GM21526 (cell line): ENCODE results near the gene ABCB9.
"Not testable (repeated sequence)": the region's sequence is repeated elsewhere in the genome, so short reads cannot be mapped to it uniquely, and the experiment has no call there.

Experiments
- ATAC-seq: cut with Tn5 transposase; IDR thresholded peaks from one replicate; pipeline ENCODE4 v1.9.1; 2021; ENCODE audit warnings: moderate library complexity; ENCODE audit not compliant: unreplicated experiment, low FRiP score

The ABCB9 gene

GRCh38 chr12:122944605-122945592, 21.4 kb downstream of the ABCB9 start:
- ATAC-seq, result no peak

GRCh38 chr12:122943196-122943595, 23.1 kb downstream of the ABCB9 start:
- ATAC-seq, result no peak

GRCh38 chr12:122942637-122943036, 23.6 kb downstream of the ABCB9 start:
- no peak for ATAC-seq

- ATAC-seq, result not testable (repeated sequence)
Measured at GRCh38 chr12:122941351-122941750, 24.9 kb downstream of the ABCB9 start.

- no peak for ATAC-seq
Measured at GRCh38 chr12:122939125-122939524, 27.1 kb downstream of the ABCB9 start.

GRCh38 chr12:122937622-122938091, 28.6 kb downstream of the ABCB9 start:
- no peak for ATAC-seq

- ATAC-seq, result no peak
Measured at GRCh38 chr12:122935318-122935717, 30.9 kb downstream of the ABCB9 start.

- ATAC-seq, result no peak
Measured at GRCh38 chr12:122934722-122935121, 31.5 kb downstream of the ABCB9 start.

- ATAC-seq, result no peak
Measured at GRCh38 chr12:122932207-122932606, 34.1 kb downstream of the ABCB9 start.

GRCh38 chr12:122929812-122930211, 36.5 kb downstream of the ABCB9 start:
- no peak for ATAC-seq

GRCh38 chr12:122929148-122929538, 37.1 kb downstream of the ABCB9 start:
- no peak for ATAC-seq

GRCh38 chr12:122928404-122929147, 37.7 kb downstream of the ABCB9 start:
- ATAC-seq, result no peak

GRCh38 chr12:122927756-122928403, 38.4 kb downstream of the ABCB9 start:
- ATAC-seq, result no peak

GRCh38 chr12:122921917-122922316, 44.3 kb downstream of the ABCB9 start:
- no peak for ATAC-seq

- ATAC-seq, result no peak
Measured at GRCh38 chr12:122920687-122921086, 45.6 kb downstream of the ABCB9 start.

GRCh38 chr12:122918827-122919226, 47.4 kb downstream of the ABCB9 start:
- no peak for ATAC-seq

- no peak for ATAC-seq
Measured at GRCh38 chr12:122917507-122918121, 48.6 kb downstream of the ABCB9 start.

- ATAC-seq, result no peak
Measured at GRCh38 chr12:122909442-122910288, 56.6 kb downstream of the ABCB9 start.

GRCh38 chr12:122908915-122909314, 57.3 kb downstream of the ABCB9 start:
- no peak for ATAC-seq
